NCI-H1048 (cell line): ENCODE results near the gene CPSF4.
A peak's percentile ranks its signal among the peaks of the same experiment; 100 is the strongest.

Experiments
- DNase-seq: peaks from one replicate; lab custom pipeline; 2025; lab: John Stamatoyannopoulos, UW

Gene CPSF4

DNA sequence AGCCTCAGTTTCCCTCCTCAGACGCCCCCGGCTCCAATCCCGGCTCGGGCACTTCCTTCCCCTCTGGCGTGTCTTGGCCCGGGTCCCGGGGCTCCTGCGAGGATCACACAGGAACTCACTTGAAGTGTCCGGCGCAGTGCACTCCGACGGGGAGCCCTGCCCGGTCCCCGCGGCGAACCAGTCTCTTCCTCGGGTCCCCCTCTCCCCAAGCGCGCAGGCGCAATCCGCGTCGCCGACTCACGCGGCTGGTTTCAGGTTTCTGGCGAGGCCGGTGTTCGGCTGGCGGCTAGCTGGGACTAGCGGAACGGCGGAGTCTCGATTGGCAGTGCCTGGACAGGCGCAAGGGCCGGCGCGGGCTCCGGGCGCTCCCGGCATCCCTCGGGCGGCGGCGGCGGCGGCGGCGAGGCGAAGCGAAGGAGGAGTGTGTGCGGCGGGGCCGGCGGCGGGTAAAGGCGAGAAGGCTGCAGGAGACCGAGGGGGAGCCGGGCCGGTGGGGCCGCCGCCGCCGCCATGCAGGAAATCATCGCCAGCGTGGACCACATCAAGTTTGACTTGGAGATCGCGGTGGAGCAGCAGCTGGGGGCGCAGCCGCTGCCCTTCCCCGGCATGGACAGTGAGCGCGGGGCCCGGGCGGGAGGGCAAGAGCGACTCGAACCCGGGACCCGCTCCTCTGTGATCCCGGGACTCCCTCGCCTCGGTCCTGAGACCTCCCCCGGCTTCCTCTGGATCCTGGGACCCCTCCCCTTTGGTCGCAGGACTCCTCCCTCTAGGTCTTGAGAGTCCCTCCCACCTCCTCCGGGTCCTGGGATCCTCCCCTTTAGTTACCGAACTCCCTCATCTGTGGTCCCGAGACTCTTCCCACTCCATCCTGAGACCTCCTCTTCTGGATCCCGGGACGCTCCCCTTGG, at the start of gene CPSF4, which contains the start of gene PTCD1:
CPSF4 (plus strand) TSS at position 371 of the 908 bp plus-strand sequence; CDS start at position 511, 140 bp downstream.
PTCD1 (minus strand) TSS at position 226 of the 908 bp plus-strand sequence. CDS start 3,556 bp downstream, outside the sequence.
- peak; percentile 87 for DNase-seq

DNA sequence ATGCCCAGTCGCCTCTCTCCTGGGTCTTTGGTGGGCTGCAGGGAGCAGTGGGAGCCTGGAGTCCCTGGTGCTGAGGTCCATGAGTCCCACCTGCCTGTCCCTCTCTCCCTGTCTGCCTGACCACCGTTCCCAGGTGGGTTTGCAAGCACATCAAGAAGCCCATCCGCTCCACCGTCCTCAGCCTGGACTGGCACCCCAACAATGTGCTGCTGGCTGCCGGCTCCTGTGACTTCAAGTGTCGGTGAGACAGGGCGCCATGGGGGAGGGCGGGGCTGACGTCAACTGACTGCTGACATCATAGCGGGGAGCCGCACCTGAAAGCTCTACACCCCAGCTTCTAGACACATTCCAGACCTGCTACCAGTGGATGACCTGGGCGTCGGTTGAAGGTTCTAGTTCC, 49.0 kb upstream of the CPSF4 start:
- DNase-seq = no peak

DNA sequence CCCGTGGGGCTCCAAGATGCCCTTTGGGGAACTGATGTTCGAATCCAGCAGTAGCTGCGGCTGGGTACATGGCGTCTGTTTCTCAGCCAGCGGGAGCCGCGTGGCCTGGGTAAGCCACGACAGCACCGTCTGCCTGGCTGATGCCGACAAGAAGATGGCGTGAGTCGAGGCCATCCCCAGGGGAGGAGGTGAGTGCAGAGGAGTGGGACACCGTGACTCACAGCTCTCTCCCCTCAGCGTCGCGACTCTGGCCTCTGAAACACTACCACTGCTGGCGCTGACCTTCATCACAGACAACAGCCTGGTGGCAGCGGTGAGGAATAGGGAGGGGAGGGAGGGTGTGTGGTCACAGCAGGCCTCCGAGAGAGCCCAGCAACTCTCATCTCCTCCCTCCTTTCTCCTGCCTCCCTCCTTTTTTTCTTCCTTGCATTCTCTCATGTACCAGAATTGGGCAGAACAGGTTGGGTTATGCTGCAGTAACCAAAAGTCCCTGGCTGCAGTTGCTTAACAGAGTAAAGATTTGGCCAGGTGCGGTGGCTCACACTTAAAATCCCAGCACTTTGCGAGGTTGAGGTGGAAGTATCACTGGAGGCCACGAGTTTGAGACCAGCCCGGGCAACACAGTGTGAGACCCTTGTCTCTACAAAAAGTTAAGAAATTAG, 47.7 kb upstream of the CPSF4 start:
- no peak for DNase-seq

DNA sequence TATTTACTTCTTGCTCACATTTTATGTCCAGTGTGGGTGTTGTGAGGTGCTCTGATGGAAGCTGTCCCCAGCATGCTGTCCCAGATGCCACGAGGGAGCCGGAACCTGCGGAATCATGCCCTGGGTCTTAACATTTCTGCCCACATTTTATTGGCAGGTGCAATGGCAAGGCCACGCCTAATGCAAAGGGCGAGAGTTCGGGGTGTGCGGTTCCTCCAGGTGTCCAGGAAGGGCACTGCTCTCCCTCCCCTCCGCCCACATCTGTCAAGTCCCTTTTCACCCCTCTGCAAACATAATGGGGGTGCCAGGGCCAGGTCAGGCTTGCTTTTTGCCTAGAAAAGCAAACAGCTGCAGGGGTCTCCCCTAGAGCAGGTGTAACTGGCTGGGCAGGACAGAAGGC, 46.7 kb upstream of the CPSF4 start:
- no peak for DNase-seq

DNA sequence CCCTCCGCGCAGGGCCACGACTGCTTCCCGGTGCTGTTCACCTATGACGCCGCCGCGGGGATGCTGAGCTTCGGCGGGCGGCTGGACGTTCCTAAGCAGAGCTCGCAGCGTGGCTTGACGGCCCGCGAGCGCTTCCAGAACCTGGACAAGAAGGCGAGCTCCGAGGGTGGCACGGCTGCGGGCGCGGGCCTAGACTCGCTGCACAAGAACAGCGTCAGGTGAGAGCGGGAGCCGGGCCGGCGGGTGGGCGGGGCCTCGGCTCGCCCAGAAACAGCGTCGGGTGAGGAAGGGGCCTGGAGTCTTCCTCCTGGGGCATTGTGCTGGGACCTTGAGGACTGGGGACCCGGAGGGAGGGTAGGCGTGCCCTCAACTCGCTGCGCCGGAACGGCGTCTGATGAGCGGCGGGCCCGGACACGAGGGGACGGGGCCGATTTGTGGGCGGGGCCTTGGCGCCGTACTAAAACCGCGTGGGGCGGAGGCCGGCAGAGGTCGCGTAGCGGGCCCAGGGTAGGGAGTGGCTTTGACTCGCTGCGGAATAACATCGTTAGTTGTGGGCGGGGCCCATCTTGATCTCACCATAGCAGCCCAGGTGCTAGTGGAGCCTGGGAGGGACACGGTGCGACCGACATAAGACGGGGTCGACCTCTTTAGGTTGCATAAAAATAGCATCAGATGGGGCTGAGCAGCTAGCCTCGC, 45.9 kb upstream of the CPSF4 start:
- DNase-seq = peak; percentile 76

DNA sequence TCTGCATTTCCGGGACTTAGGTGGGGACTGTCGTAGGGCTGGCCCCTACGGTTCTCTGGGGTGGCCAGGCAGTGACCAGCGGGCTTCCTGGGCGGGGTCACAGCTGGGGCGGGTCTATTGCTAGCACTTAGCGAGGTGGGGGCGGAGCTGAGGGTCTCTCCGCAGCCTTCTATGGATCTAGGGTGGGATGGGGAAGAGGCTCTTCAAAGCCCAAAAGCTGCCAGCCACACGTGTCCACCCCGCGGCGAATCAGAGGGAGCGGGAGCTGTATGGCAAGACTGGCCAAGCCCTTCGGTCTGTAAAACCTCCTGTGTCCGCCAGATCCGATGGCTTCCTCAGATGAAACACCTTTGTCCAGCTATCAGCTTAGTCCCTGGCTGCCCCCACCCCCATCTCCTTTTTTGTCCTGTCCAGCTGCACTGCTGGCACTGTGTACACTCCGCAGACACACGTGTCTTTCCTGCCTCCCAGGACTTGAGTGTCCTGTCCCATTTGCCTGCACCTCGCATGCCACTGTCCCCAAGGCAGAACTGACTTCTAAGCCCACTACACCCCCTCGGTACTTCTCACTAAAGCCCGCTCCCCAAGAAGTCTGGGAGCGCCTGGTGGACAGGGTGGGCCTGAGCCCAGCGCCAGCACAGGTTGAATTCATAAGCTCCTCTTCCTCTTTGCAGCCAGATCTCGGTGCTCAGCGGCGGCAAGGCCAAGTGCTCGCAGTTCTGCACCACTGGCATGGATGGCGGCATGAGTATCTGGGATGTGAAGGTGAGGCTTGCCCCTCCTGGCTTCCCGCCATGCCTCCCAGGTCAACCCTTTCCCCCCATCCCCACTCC, 45.2 kb upstream of the CPSF4 start:
- no peak for DNase-seq

DNA sequence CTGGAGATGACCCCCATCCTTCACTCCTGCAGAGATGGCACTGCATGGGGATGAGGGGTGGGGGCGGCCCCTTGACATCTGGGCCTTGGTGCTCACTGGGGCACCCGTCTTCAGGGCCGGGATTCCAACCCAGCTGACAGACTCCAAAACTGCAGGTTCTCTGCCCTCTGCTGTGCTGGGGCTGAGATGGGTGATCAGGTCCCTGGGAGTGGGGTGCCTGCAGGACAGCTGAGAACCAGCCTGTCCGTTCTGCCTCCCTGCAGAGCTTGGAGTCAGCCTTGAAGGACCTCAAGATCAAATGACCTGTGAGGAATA, 44.6 kb upstream of the CPSF4 start:
- no peak for DNase-seq

DNA sequence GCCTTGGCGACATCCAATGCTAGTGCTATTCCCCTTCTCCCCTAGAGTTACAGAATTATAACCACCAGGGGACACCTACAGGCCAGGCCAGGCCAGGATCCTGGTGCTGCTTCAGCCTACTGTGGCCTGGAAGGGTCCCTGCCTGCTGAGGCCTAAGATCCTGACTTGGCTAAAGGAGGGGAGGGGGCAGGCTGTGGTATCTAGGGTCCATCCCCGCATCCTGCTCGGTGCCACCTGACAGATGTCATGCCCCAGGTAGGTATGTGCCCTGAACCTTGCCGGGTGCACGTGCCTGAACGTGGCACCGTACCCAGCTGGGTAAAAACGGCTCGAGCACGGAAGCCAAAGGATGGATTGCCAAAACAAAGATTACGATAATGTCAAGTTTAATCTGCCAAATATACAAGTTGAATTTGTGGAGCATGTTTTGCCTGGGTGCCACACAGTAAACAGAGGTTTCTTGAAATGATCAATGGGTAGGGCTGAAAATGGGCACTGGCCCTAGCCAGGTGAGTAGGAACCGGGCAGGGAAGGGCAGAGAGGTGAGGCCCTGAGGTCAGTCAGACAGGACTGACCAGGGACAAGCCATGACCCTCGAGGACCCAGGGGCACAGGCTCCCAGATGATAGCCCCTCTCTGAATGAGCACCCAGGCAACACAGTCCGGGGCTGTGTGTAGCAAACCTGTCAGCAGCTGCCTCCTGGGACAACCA, 43.0 kb upstream of the CPSF4 start:
- DNase-seq = no peak

DNA sequence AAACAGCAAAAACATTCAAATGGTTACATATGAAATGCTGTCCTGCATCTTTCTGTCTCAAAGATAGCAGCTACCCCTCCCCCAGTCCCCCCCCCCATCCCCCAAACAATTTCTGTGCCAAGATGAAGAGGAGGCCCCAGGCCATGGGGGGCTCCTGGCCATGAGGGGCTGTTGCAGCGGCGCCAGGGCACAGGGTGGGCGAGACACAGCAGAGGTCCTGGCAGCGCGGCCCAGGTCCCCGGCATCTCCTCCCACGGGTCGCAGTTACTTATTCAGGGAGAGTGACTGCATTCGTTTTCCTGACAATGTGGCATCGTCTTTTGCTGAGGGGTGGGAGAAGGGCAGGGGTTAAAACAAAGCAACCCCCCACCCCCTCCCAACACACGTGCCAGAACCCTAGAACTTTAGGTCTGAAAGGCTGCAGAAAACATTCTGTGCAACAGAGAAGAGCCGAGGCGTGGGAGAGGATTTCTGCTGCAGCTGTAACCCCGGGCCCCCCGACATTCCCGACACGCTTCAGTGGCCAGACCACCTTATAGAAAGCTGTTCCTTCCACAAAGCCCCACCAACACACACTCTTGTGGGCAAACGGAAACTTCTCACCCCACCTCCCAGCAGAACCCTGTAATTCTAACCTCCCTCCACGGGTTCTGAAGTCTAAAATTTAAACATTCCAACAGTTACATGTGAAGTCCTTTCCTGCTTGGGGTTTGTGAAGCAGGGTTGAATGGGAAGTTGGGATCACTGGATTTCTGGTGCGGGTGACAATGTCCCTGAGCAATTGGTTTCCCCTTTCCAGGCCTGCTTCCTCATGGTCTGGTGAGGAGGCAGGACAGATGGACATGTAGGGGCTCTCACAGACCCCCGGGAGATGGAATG, 42.1 kb upstream of the CPSF4 start:
- DNase-seq = no peak

DNA sequence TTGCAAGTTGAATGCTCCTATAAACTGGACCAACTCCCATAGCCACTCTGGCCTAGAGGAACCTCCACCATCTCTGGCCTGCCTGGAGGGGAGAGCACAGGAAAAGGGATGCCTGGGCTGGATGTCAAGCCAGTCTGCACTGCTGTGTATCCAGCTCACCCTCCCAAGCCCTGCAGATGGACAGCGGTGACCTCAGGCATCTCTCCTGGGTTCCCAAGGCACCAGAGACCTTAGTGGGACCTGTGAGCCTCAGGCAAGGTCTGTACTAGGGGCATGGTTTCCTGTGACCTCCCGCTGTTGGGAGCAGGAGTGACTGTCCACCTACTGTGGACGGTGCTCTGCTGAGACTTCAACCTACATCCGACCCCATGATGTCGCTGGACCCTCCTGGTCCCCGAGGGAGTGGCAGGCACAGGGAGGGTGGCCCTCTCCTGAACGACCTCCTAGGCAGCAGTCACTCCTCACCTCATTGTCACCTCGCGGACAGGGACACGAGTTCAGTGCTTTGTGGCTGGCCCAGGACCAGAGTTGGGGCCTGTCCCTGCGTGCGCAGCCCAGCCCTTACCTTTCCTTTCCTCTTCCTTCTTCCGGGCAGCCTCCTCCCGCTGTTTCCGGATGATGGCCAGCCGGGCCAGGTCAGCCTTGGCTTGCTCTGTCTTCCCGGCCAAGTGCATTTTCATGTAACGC, 41.3 kb upstream of the CPSF4 start:
- DNase-seq = no peak

DNA sequence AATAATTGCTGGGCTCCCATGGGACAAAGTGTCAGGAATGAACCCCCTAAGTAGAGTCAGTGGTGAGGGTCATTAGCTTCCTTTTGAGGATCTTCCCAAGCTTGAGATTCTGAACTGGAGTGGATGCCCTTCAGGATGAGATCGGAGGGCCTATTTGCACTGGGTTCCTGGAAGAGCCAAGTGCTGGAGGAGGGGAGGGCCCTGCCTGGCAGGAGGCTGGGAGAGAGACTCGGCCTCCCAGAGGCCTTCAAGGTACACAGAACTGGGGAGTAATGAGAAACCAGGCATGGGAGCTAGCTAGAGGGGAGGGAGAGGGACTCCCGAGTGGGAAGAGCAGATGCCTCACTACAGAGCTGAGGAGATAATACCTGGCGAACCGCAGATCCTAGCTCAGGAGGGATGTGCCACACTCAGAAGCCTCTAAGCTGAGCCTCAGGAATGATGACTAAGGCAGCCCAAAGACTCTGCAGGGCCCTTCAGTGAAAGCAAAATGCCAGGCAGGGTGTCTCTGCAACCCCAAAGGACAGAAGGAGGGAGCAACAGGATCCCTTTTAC, 39.8 kb upstream of the CPSF4 start:
- no peak for DNase-seq

DNA sequence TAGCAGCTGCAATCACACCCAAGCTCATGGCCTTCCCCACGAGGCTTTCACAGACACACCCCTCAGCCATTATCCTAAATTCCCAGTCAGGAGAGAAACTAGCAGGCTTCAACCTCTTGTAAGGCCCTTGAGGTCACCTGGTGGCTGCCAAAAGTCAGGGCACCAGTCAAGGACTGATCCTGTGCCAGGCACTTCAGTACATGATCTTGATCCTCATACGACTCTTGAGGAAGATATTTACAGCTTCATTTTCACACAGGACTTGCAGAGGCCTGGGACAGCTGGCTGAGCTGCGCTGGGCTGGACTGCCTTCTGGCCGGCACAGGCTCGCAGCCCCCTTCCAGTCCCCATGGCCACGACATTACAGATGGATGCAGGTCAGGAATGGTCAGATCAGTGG, 39.1 kb upstream of the CPSF4 start:
- no peak for DNase-seq

DNA sequence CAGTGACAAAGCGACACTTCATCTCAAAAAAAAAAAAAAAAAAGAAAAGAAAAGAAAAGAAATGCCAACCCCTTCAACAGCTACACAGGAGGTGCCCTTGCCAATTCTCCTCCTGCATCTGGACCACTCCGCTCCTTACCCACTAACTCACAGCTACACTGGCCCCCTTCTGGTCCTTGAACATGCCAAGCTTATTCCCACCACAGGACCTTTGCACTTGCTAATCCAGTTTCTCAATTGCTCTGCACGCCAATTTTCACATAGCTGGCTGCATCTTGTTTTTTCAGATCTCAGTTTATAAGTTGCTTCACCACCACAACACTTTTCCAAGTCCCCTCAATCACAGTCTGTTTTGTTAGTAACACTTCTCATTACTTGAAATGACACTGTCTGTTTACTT, 35.9 kb upstream of the CPSF4 start:
- no peak for DNase-seq

DNA sequence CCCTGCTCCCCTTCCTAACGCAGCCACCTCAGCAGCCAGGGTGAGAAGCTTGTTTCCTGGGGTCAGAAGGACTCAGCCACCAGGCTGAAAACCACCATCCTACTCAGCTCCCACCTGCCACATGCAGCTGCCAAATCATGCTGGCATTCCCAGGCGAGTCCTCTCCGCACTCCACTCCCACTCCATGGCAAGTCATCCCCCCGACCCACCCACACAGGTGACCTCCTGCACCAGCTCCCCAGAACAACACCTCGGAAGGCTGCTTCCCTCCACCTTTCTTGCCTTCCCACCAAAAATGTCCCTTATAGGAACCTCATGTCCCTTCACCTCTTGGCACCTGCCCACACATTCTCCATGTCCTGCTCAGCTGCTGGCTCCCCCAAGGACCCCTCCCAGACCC, 35.0 kb upstream of the CPSF4 start:
- no peak for DNase-seq

DNA sequence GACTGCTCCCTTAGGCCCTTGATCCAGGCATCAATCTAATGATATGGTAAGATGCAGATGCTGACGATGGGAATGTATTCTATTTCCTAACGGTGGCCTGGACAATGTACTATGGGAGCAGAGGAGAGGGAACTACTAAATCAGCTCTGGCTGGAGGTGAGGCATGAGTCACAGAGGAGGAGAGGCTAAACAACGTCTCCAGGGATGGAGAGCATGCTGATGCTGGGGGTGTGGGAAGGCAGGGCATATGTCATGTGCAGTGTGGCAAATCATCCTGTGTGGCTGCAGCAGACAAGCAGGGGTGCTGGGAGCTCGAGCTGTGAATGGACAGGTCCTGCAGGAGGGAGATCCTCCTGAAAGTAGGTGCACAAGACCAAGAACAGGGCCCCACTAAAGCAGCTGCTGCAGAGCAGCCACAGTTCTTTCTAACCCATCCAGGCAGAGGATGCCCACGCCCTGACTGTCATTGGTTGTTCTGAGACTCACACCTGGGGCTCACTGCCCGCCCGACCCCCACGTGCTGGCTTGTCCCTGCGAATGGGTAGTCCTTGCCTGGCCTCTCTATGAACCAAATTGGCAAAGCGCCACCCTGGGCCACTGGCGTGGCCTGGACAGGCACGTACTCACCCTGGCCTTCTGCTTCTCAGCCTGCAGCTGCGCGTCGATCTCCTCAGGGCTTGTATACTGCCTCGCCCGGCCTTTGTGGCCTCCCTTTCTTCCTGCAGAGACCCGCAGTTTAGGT, 34.3 kb upstream of the CPSF4 start:
- no peak for DNase-seq

DNA sequence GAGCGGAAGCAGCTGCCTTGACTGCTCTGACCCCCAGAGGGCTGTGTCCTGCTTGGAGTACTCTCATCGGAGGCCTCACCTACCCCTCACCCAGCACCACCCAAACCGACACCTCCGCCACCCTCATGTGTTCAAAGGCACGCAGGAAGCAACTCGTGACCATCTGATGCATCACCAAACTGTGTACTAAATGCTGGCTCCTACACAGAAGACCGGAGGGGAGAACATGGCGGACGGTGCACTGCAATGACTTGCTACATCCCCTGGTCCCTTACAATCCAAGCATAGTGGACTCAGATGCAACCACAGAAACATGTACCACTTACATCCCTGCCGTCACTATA, 33.8 kb upstream of the CPSF4 start:
- no peak for DNase-seq

DNA sequence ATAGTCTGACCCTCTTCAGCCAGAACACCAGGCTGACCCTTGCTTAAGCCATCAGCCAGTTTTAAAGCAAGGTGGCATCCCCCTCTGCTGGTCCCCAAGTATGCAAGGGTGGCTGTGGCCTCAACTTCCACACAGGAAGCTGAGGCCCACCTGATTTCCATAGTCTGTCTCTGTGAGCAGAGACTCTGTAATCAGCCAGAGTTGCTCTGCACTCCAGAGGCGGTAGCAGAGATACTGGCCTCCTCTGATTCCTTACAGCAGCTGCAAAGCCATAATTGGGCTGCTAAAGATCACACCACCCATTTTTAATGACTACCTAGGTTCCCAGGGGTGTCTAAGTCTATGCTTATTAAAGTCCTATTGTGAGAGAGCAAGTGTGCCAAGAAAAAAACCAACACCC, 32.2 kb upstream of the CPSF4 start:
- DNase-seq = no peak

DNA sequence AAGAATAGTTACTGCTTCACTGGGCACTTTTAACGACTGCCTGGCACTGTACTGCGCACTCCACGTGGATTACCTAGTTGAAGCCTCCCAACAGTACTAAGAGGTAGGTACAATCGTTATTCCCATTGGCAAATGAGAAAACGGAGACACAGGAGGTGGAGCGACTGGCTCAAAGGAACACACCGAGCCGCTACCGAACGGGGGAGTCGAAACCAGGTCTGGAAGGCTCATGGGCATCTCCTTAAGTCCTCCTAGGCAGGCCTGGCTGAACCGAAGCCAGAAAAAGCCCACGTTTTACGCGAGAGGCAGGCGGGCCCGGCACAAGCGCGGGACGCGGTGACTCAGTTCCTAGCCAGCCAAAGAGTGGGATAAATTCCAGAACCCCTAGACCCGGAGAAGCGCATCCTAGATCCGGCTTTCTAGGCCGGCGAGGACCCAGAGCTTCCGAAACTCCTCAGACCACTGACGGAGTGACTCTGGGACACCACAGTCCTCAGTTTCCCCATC, 30.8 kb upstream of the CPSF4 start:
- DNase-seq = no peak
